ENCODE results near the gene RPL39L.

The RPL39L gene

GRCh38 chr3:187088701-187089100 lies 50.6 kb downstream of the RPL39L start:
- DNase-seq: no peak

- DNase-seq: no peak
These were observed 52.5 kb downstream of the RPL39L start for GRCh38 chr3:187086831-187087230.

DNA sequence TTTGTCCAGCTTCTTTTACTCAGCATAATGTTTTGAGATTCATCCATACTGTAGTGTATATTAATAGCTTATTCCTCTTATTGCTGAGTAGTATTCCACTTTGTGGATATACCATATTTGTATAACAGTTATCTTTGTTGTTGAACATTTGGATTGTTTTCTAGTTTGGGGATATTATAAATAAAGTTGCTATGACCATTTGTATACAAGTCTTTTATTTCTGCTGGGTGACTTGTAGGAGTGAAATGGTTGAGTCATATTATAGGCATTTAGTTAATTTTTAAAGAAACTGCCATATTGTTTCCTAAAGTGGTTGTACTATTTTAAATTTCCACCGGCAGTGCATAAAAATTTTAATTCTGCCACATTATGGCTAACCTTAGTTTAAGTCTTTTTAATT lies 53.4 kb downstream of the RPL39L start:
- no peak for DNase-seq

GRCh38 chr3:187085021-187085666 lies 54.2 kb downstream of the RPL39L start:
- no peak for DNase-seq

- no peak for DNase-seq
These were observed 54.7 kb downstream of the RPL39L start for GRCh38 chr3:187084580-187084979.

GRCh38 chr3:187084126-187084525 lies 55.2 kb downstream of the RPL39L start:
- DNase-seq: no peak

DNA sequence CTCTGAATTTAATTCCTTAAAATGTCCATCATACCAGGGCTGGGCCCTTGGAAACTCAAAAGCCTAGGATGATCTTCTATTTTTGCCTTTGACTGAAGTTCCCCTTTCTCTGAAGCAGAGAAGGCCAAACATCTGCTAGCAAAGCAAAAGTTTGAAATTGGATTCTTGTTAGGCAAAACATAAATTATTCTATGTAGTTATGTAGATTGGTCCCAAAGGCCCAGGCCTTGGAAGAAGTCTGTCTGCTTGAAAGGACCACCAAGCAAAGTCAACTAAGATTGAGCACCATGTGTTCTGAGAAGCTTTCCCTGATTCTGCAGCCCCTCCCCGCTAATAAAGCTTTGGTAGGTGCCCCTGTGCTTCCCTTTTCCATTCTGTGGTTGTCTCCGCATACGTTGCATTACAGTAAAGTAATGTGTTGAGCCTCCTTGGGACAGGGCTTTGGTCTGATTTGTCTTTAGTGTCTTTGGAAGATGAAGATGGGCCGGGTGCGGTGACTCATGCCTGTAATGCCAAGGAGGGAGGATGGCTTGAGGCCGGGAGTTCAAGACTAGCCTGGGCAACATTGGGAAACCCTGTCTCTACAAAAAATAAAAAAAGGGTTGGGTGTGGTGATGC lies 56.4 kb downstream of the RPL39L start:
- DNase-seq: no peak

GRCh38 chr3:187080799-187081450 lies 58.4 kb downstream of the RPL39L start:
- no peak for DNase-seq

GRCh38 chr3:187079090-187080022 lies 59.9 kb downstream of the RPL39L start:
- no peak for DNase-seq

GRCh38 chr3:187077537-187077936 lies 61.8 kb downstream of the RPL39L start:
- DNase-seq: no peak

DNA sequence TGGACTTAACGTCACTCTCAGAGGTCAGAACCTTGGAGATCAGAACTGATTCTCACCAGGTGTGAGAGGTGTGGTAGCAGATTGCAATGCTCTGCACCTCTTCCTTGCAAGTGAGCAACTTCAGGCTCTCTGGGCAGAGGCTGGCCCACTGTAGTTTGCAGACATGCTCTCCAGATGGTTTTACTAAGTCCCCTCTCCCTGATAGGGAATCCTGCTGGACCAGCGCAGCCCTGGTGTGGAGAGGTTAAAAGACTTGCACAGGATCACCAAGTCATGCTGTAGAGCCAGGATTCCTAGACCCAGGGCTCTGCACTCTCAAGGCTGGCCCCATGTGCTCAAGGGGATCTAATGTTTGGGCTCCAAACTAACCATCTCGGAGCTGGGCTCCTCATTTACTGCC lies 62.2 kb downstream of the RPL39L start:
- no peak for DNase-seq

GRCh38 chr3:187076297-187076696 lies 63.0 kb downstream of the RPL39L start:
- DNase-seq: no peak

GRCh38 chr3:187074846-187075245 lies 64.5 kb downstream of the RPL39L start:
- no peak for DNase-seq

- no peak for DNase-seq
These were observed 65.7 kb downstream of the RPL39L start for GRCh38 chr3:187073581-187074098.

GRCh38 chr3:187072511-187072910 lies 66.8 kb downstream of the RPL39L start:
- no peak for DNase-seq

DNA sequence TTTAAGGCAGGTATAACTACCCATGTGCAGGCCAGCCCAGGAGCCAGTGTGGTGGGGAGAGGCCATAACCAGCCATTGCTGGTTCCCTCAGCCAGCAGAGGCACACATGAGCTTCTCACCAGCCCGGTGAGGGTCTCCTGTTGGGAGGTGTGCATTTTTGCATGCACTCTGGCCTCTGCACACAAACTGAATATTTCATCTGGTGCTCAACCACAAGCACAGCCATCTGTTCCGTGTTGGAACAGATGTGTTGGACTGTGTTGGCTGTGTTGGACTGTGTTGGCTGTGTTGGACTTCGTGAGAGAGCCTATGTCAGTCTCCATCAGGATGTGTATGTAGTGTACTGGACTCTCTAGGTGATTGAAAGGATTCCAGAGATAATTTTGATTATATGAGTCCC lies 67.2 kb downstream of the RPL39L start:
- no peak for DNase-seq

Measured in CD4-positive, alpha-beta T cell treated with Interleukin-12 subunit alpha and Interleukin-12 subunit beta, for 1 hour (primary cell).